ENCODE results near the gene MAD1L1.

GRCh38 chr7:1868516-1869165 lies 364.1 kb downstream of the MAD1L1 start:
- TF ChIP-seq EZH2 (IDR thresholded peaks at IDR 0.05; ENCODE audit: insufficient read depth, poor library complexity, severe bottlenecking) (no peak), EZH2phosphoT487 (IDR thresholded peaks at IDR 0.05; ENCODE audit: insufficient read depth, low read depth) (no peak)
